OCI-LY1 (cell line): ENCODE results near the gene LPCAT1.

Experiments
- H2AFZ ChIP-seq: fragments of 200-600 bp; sonication (generic), shearing (Covaris generic); 2 replicates; pipeline ENCODE4 v1.6.0; 2014; ENCODE audit warnings: antibody characterized with exemption, mild to moderate bottlenecking, low read length
- H3F3A ChIP-seq: fragments of 200-600 bp; sonication (generic), shearing (Covaris generic); 2 replicates; pipeline ENCODE4 v1.6.0; 2014; ENCODE audit warnings: mild to moderate bottlenecking, antibody characterized with exemption, low read length, moderate library complexity; ENCODE audit not compliant: insufficient read depth
- H3K27ac ChIP-seq: fragments of 200-600 bp; sonication (generic); 2 replicates; pipeline ENCODE4 v1.5.1; 2014; ENCODE audit warnings: low read length, mixed run types, mild to moderate bottlenecking, low read depth; ENCODE audit not compliant: poor library complexity, severe bottlenecking
- H3K27me3 ChIP-seq: fragments of 200-600 bp; sonication (generic); 2 replicates; pipeline ENCODE4 v1.6.0; 2014; ENCODE audit warnings: antibody characterized with exemption, mild to moderate bottlenecking, low read length, moderate library complexity; ENCODE audit not compliant: insufficient read depth
- H3K36me3 ChIP-seq: fragments of 200-600 bp; sonication (generic); 2 replicates; pipeline ENCODE4 v1.6.1; 2014; ENCODE audit warnings: mild to moderate bottlenecking, antibody characterized with exemption, low read length, moderate library complexity, mixed read lengths; ENCODE audit not compliant: insufficient read depth
- H3K4me1 ChIP-seq: fragments of 200-600 bp; sonication (generic); 2 replicates; pipeline ENCODE4 v1.5.1; 2014; ENCODE audit warnings: mild to moderate bottlenecking, low read length, moderate library complexity; ENCODE audit not compliant: insufficient read depth, severe bottlenecking
- H3K4me2 ChIP-seq: fragments of 200-600 bp; sonication (generic), shearing (Covaris generic); 2 replicates; pipeline ENCODE4 v1.6.1; 2014; ENCODE audit warnings: low read length
- H3K4me3 ChIP-seq: fragments of 200-600 bp; sonication (generic); 2 replicates; pipeline ENCODE4 v1.5.1; 2014; ENCODE audit warnings: low read length, low read depth, mild to moderate bottlenecking, mixed read lengths; ENCODE audit not compliant: poor library complexity, severe bottlenecking
- H3K79me2 ChIP-seq: fragments of 200-600 bp; shearing (Covaris generic); 2 replicates; pipeline ENCODE4 v1.6.1; 2016; ENCODE audit warnings: mixed run types, low read length, mixed read lengths; ENCODE audit not compliant: insufficient read depth
- H3K9ac ChIP-seq: fragments of 200-600 bp; sonication (generic), shearing (Covaris generic); 2 replicates; pipeline ENCODE4 v1.6.1; 2014; ENCODE audit warnings: mild to moderate bottlenecking, low read length, mixed read lengths
- H3K9me2 ChIP-seq: fragments of 200-600 bp; sonication (generic), shearing (Covaris generic); 2 replicates; pipeline ENCODE4 v1.6.1; 2014; ENCODE audit warnings: low read depth, mild to moderate bottlenecking, low read length, mixed read lengths
- H3K9me3 ChIP-seq: fragments of 200-600 bp; shearing (Covaris generic); 2 replicates; pipeline ENCODE4 v1.6.1; 2014; ENCODE audit warnings: low read length, mixed read lengths
- H4K20me1 ChIP-seq: fragments of 200-600 bp; sonication (generic), shearing (Covaris generic); 2 replicates; pipeline ENCODE4 v1.6.0; 2016; ENCODE audit warnings: mild to moderate bottlenecking, low read length; ENCODE audit not compliant: insufficient read depth
- CTCF ChIP-seq: fragments of 200-600 bp; sonication (generic), shearing (Covaris generic); IDR thresholded peaks from 2 replicates; pipeline ENCODE4 v1.5.1; 2017; ENCODE audit warnings: mild to moderate bottlenecking, antibody characterized with exemption, low read length, moderate library complexity, mixed read lengths
- EZH2 ChIP-seq: fragments of 200-600 bp; sonication (generic), shearing (Covaris generic); IDR thresholded peaks from 2 replicates; pipeline ENCODE4 v1.8.0; 2017; ENCODE audit warnings: borderline replicate concordance, mixed run types, mild to moderate bottlenecking, antibody characterized with exemption, low read length, moderate library complexity, mixed read lengths

Gene LPCAT1

DNA sequence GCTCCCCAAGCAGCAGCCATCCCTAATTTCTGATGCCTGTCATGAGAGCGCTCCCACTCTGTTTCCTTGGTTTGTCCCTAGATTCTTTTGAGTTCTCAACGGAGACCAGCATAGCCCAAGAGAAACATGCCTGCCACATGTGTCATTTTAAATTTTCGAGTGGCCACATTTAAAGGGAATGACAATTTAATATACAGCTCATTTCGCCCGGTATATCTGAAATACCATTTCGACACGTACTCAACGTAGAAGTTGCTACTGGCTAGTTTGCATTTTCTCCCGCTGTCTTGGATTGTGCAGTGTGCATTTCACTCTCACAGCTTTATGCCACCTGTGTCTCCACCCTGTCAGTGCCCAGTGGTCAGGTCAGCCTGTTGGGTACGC lies 21.0 kb downstream of the LPCAT1 start:
- H3K27ac ChIP-seq, result peak overlapping the region; percentile 62
- no peak for TF ChIP-seq EZH2
- TF ChIP-seq CTCF, result no peak
- H3K27me3 ChIP-seq, result no peaks in the 10 kb centered on the region
- peak overlapping the region; percentile 30 for H3K4me3 ChIP-seq
- no peaks in the 10 kb centered on the region for H3K9me3 ChIP-seq
- 0 out of 2 replicates have a peak, but pooled peaks cover 6% of the 10 kb centered on the region for H3K36me3 ChIP-seq
- H3K4me1 ChIP-seq, result peaks cover 30% of the 10 kb centered on the region
- no peak overlapping the region for H3K9ac ChIP-seq
- peak overlapping the region; percentile 53; the same call in 1 of the 2 replicates for H3K4me2 ChIP-seq
- H3F3A ChIP-seq, result peaks cover 5% of the 10 kb centered on the region; the same call in 1 of the 2 replicates
- H2AFZ ChIP-seq, result no peak overlapping the region
- no peaks in the 10 kb centered on the region for H4K20me1 ChIP-seq
- H3K9me2 ChIP-seq, result no peaks in the 10 kb centered on the region
- no peaks in the 10 kb centered on the region for H3K79me2 ChIP-seq

DNA sequence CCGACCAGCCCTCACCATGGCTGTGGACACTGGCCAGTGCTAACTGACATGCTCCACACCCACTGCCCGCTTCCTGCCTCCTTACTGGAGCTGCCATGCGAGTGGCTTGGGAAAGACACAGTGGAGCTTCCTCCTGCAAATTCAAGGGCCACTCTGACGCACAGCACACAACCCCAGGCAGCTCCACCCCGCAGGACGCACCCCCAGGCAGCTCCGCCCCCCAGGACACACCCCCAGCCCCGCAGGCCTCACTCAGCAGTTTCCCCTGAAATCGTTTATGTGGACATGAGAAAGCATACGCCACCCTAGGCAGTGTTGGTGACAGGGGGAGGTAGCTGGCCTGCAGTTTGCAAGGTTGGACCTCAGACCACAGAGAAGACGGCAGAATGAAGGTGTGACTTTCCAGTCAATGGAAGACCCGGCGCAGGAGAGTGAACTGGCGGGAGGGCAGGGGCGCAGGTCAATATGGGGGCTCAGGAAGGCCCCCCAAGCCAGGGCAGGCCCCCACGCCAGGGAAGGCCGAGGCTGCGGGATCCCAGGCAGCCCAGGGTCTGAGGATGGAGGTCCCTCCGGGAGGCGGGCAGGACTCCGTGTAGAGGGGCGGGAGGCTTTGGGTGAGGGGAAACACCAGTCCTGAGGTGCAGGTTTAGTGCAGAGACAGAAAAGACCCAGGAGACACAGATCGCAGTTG lies 21.6 kb downstream of the LPCAT1 start:
- H3K36me3 ChIP-seq, result 0 out of 2 replicates have a peak, but pooled peaks cover 6% of the 10 kb centered on the region
- H4K20me1 ChIP-seq, result no peaks in the 10 kb centered on the region
- peaks cover 30% of the 10 kb centered on the region for H3K4me1 ChIP-seq
- no peak overlapping the region for H3K9ac ChIP-seq
- H3K4me2 ChIP-seq, result peak overlapping the region; percentile 53; the same call in 1 of the 2 replicates
- H3K9me2 ChIP-seq, result no peaks in the 10 kb centered on the region
- H3K27me3 ChIP-seq, result no peaks in the 10 kb centered on the region
- peaks cover 5% of the 10 kb centered on the region; the same call in 1 of the 2 replicates for H3F3A ChIP-seq
- H2AFZ ChIP-seq, result no peak overlapping the region
- TF ChIP-seq EZH2 (no peak), CTCF (no peak)
- no peaks in the 10 kb centered on the region for H3K9me3 ChIP-seq
- no peak overlapping the region for H3K4me3 ChIP-seq
- no peak overlapping the region for H3K27ac ChIP-seq
- H3K79me2 ChIP-seq, result no peaks in the 10 kb centered on the region

DNA sequence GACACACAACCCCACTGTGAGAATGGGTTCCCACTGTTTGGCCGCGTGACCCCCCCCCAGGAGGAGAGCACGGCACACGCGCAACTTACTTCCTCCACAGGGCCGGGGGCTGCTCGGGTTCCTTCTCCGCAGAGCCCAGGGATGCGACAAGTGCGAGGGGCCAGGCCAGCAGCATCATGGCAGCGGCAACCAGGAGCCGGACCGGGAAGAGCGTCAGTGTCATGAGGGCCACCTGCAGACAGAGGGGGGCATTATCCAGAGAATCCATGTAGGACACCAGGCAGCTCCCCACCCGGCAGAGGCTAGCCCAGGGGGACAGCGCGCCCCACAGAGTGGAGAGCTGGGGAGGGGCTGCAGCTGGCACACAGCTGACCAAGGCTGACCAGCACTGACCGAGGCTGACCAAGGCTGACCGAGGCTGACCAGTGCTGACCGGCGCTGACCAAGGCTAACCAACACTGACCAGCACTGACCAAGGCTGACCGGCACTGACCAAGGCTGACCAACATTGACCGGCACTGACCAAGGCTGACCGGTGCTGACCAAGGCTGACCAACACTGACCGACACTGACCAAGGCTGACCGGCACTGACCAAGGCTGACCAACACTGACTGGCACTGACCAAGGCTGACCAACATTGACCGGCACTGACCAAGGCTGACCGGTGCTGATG lies 22.3 kb downstream of the LPCAT1 start:
- TF ChIP-seq CTCF (no peak), EZH2 (no peak)
- Histone ChIP-seq H3K9me2 (no peaks in the 10 kb centered on the region), H3K27ac (no peak overlapping the region), H3K27me3 (no peaks in the 10 kb centered on the region), H3K4me3 (no peak overlapping the region), H3K4me2 (no peak overlapping the region), H3K36me3 (0 out of 2 replicates have a peak, but pooled peaks cover 6% of the 10 kb centered on the region), H4K20me1 (no peaks in the 10 kb centered on the region), H2AFZ (no peak overlapping the region), H3K79me2 (no peaks in the 10 kb centered on the region), H3K9me3 (no peaks in the 10 kb centered on the region), H3K4me1 (peaks cover 30% of the 10 kb centered on the region), H3F3A (peaks cover 5% of the 10 kb centered on the region; the same call in 1 of the 2 replicates), H3K9ac (no peak overlapping the region)
